MM.1S (cell line): Measurements from ENCODE around the gene VPS54.

ENCODE experiments used
- EZH2 ChIP-seq: fragments of 300-600 bp; sonication (generic); optimal IDR thresholded peaks from 2 replicates; pipeline ENCODE3; 2017; ENCODE audit warnings: low read depth, mild to moderate bottlenecking, antibody characterized with exemption, low read length, mixed read lengths
- EZH2phosphoT487 ChIP-seq: fragments of 300-600 bp; sonication (generic); IDR thresholded peaks from 2 replicates; pipeline ENCODE4 v1.6.1; 2018; ENCODE audit warnings: antibody characterized with exemption, low read length
- TF ChIP-seq, protein P1 (sequence below): fragments of 300-600 bp; sonication (generic); IDR thresholded peaks from 2 replicates; pipeline ENCODE4 v1.5.1; 2016; ENCODE audit warnings: antibody characterized with exemption, low read length, mixed read lengths

DNA sequence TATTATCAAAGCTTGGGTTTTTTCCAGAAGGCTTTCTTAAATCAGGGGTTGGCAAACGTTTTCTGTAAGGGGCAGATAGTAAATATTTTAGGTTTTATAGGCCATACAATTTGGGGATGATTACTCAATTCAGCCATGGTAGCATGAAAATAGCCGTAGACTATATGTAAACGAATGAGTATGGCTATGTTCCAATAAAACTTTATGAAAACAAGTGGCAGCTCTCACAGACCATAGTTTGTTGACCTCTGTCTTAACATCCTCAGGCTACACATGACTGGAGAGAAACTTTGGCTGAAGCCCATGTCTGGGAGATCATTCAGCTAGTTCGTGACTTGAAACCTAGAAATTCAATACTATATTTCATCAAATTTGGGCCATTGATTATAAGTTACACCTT lies 147.4 kb downstream of the VPS54 start:
- TF ChIP-seq, protein P1, sequence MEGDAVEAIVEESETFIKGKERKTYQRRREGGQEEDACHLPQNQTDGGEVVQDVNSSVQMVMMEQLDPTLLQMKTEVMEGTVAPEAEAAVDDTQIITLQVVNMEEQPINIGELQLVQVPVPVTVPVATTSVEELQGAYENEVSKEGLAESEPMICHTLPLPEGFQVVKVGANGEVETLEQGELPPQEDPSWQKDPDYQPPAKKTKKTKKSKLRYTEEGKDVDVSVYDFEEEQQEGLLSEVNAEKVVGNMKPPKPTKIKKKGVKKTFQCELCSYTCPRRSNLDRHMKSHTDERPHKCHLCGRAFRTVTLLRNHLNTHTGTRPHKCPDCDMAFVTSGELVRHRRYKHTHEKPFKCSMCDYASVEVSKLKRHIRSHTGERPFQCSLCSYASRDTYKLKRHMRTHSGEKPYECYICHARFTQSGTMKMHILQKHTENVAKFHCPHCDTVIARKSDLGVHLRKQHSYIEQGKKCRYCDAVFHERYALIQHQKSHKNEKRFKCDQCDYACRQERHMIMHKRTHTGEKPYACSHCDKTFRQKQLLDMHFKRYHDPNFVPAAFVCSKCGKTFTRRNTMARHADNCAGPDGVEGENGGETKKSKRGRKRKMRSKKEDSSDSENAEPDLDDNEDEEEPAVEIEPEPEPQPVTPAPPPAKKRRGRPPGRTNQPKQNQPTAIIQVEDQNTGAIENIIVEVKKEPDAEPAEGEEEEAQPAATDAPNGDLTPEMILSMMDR = no peak
- TF ChIP-seq EZH2 (no peak), EZH2phosphoT487 (no peak)
